Measurements from ENCODE around the gene KIAA0408.

GRCh38 chr6:127459231-127459641, at the start of gene KIAA0408:
- TF ChIP-seq, protein P1, sequence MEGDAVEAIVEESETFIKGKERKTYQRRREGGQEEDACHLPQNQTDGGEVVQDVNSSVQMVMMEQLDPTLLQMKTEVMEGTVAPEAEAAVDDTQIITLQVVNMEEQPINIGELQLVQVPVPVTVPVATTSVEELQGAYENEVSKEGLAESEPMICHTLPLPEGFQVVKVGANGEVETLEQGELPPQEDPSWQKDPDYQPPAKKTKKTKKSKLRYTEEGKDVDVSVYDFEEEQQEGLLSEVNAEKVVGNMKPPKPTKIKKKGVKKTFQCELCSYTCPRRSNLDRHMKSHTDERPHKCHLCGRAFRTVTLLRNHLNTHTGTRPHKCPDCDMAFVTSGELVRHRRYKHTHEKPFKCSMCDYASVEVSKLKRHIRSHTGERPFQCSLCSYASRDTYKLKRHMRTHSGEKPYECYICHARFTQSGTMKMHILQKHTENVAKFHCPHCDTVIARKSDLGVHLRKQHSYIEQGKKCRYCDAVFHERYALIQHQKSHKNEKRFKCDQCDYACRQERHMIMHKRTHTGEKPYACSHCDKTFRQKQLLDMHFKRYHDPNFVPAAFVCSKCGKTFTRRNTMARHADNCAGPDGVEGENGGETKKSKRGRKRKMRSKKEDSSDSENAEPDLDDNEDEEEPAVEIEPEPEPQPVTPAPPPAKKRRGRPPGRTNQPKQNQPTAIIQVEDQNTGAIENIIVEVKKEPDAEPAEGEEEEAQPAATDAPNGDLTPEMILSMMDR (IDR thresholded peaks at IDR 0.05), result no peak
- no peak for TF ChIP-seq USF2 (IDR thresholded peaks at IDR 0.05; ENCODE audit: borderline replicate concordance, low read depth, low read length)
- TF ChIP-seq GATA2 (CRISPR knock-in tag; IDR thresholded peaks at IDR 0.05), result no peak
- TF ChIP-seq, protein P2, sequence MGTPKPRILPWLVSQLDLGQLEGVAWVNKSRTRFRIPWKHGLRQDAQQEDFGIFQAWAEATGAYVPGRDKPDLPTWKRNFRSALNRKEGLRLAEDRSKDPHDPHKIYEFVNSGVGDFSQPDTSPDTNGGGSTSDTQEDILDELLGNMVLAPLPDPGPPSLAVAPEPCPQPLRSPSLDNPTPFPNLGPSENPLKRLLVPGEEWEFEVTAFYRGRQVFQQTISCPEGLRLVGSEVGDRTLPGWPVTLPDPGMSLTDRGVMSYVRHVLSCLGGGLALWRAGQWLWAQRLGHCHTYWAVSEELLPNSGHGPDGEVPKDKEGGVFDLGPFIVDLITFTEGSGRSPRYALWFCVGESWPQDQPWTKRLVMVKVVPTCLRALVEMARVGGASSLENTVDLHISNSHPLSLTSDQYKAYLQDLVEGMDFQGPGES (IDR thresholded peaks at IDR 0.05; ENCODE audit: low read depth, low read length), result no peak

All from SK-N-SH (cell line).